Glomerular visceral epithelial cell (primary cell): ENCODE data around the gene MAP2K2.
A peak's percentile ranks its signal among the peaks of the same experiment; 100 is the strongest.

ENCODE experiments used
- DNase-seq: peaks from one replicate; pipeline ENCODE4 v3.0.0-alpha.2; 2016; ENCODE audit errors: extremely low spot score

The MAP2K2 gene

GRCh38 chr19:4060621-4061177 lies 63.2 kb downstream of the MAP2K2 start:
- no peak for DNase-seq

GRCh38 chr19:4059891-4060620 lies 63.9 kb downstream of the MAP2K2 start:
- no peak for DNase-seq

GRCh38 chr19:4059453-4059871 lies 64.5 kb downstream of the MAP2K2 start:
- DNase-seq: no peak

DNA sequence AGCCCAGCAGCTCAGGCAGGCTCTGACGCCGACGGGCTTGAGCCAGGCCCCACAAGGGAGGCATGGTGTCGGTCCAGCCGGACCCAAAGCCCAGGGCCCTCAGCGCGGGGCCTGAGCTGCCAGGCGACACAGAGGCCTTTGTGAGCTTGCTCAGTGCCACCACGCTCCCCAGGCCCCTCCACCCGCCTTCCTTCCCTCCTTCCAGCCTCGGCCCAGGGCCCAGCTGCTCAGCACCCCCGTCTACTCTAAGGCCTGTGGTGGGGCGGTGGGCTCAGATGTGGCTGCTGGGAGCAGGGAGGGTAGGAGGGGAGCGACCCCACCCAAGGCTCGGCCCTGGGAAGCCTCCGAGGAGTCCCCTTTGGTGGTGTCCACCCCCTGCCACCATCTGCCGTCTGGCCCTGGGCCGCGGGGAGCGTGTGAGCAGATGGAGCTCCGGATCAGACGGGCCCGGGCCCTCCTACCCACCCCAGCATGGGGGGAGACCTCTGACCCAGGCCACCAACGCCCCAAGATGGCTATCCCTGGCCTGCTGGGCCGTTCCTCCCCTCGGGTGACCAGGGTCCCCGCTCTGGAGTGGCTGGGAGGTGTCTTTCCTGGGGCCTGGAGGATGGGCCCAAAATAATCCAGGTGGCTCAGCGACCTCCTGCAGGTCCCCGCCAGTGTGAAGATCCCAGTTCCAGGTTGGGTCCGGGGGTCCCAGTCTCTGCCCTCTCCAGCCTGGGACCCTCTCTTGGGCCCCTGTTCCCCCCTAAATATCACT lies 65.0 kb downstream of the MAP2K2 start:
- DNase-seq: no peak

- DNase-seq: peak; percentile 90
Observed at GRCh38 chr19:4057931-4058692, 65.8 kb downstream of the MAP2K2 start.

DNA sequence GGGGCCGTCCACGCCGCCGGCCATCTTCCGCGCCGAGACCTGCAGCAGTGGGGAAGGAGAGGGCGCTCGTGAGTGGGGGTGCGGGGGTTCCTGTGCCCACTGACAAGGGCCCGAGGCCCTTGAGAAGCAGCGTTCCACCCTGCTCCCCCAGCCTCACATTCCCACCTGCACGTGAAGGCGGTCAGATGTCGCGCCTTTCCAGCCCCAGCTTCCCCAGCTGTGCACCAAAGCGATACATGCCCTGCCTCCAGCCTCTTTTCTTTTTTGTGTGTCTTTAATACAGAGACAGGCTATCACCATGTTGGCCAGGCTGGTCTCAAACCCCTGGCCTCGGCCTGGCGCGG lies 68.7 kb downstream of the MAP2K2 start:
- DNase-seq: no peak

- no peak for DNase-seq
Observed at GRCh38 chr19:4054441-4055208, 69.3 kb downstream of the MAP2K2 start.

- DNase-seq: no peak
Observed at GRCh38 chr19:4053423-4054324, 70.2 kb downstream of the MAP2K2 start.

GRCh38 chr19:4052993-4053422 lies 70.9 kb downstream of the MAP2K2 start:
- no peak for DNase-seq

DNA sequence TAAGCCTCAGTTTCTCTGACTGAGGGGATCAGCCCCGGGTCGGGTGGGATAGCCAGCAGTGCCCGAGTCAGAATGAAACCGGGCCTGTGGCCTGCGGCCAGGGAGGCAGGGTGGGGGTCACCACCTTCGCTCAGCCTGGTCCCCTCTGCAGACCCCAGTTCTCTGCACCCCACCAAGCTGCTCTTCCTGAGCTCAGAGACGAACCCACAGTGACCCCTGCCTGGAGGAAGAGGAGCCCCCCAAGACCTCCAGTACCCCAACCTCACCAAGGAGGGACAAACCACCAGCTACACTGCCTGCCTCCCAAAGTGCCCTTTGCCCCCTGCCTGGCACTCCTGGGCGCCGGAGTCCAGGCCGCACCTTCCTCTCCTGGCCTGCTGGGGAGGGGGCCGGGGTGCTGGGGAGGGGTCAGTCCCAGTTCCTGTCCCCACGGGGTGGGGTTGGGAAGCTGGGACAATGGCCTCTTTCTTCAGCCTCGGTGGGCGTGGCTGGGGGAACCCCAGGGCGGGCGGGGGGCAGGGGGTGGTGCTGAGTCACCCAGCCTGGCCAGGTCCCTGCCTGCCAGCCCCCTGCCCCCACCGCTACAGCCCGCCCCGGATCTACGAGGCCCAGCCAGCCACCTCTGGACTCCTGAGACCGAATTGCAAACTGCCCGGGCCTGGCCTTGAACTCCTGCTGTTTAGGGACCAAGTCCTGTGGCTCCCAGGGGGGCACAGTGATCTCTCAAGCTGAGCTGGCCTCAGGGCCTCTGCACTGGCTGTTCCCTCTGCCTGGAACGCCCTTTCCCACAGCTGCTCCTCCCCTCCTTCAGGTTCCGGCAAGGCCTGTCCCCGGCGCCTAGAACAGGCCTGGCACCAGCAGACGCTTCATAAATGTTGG lies 71.6 kb downstream of the MAP2K2 start:
- DNase-seq: peak; percentile 81

GRCh38 chr19:4051175-4052101 lies 72.5 kb downstream of the MAP2K2 start:
- peak; percentile 72 for DNase-seq

GRCh38 chr19:4049432-4049831 lies 74.5 kb downstream of the MAP2K2 start:
- no peak for DNase-seq

GRCh38 chr19:4046946-4047683 lies 76.8 kb downstream of the MAP2K2 start:
- DNase-seq: no peak

DNA sequence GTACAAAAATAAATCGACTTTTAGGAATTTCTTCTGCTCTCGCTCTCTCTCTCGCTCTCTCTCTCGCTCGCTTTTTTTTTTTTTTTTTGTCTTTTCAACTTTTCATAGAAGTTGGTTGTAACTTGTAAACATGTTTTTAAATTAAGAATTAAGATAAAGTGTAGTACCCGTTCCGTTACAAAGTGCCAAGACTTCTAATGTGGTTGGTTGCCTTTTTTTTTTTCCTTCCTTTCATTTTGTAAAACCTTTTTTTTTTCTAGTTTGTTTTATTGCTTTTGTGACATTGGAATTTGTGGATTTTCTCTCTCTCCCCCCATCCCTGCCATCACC lies 77.6 kb downstream of the MAP2K2 start:
- no peak for DNase-seq

- DNase-seq: no peak
Observed at GRCh38 chr19:4045597-4046361, 78.1 kb downstream of the MAP2K2 start.

- DNase-seq: no peak
Observed at GRCh38 chr19:4044990-4045465, 78.9 kb downstream of the MAP2K2 start.
